Neuronal stem cell (in vitro differentiated cells): Measurements from ENCODE around the gene CILP2.

Source experiments
- DNase-seq: peaks from one replicate; pipeline ENCODE4 v3.0.0-alpha.2; 2013; ENCODE audit warnings: low spot score
- H2AFZ ChIP-seq: one replicate; pipeline ENCODE4 v1.6.1; 2013; ENCODE audit warnings: mild to moderate bottlenecking, low read length, inconsistent platforms
- H2AK5ac ChIP-seq: 2 replicates; pipeline ENCODE4 v1.6.1; 2013; ENCODE audit warnings: low read depth, mild to moderate bottlenecking, inconsistent platforms, low read length, moderate library complexity, mixed read lengths
- H2BK120ac ChIP-seq: 2 replicates; pipeline ENCODE4 v1.6.1; 2013; ENCODE audit warnings: low read depth, mild to moderate bottlenecking, inconsistent platforms, low read length, moderate library complexity, mixed read lengths
- H2BK12ac ChIP-seq: one replicate; pipeline ENCODE4 v1.6.1; 2013; ENCODE audit warnings: low read length, inconsistent platforms
- H2BK15ac ChIP-seq: 2 replicates; pipeline ENCODE4 v1.6.1; 2013; ENCODE audit warnings: mild to moderate bottlenecking, low read length, inconsistent platforms, mixed read lengths
- H2BK5ac ChIP-seq: one replicate; pipeline ENCODE4 v1.6.1; 2013; ENCODE audit warnings: inconsistent platforms, mild to moderate bottlenecking, low read length, moderate library complexity
- H3K14ac ChIP-seq: one replicate; pipeline ENCODE4 v1.6.1; 2013; ENCODE audit warnings: low read length, inconsistent platforms
- H3K18ac ChIP-seq: 2 replicates; pipeline ENCODE4 v1.6.1; 2013; ENCODE audit warnings: low read length, inconsistent platforms
- H3K23ac ChIP-seq: 2 replicates; pipeline ENCODE4 v1.6.1; 2013; ENCODE audit warnings: low read depth, mild to moderate bottlenecking, mixed read lengths, low read length, inconsistent platforms; ENCODE audit not compliant: poor library complexity
- H3K27ac ChIP-seq: replicated peaks from 3 replicates; pipeline ENCODE4 v1.5.1; 2013; ENCODE audit warnings: low read length, inconsistent platforms
- H3K27me3 ChIP-seq, 3 experiments: 2 replicates each; pipeline ENCODE4 v1.6.1; 2013; ENCODE audit warnings: low read length in 3 of 3, mild to moderate bottlenecking in 2 of 3, inconsistent platforms in 1 of 3, low read depth in 1 of 3, mixed read lengths in 1 of 3, moderate library complexity in 1 of 3; ENCODE audit not compliant: control insufficient read depth in 3 of 3, insufficient read depth in 3 of 3
- H3K36me3 ChIP-seq, 2 donors: replicated peaks in 1 of 2; 2 replicates each; pipeline ENCODE4 v1.6.1; 2013; ENCODE audit warnings: low read length in 2 of 2; ENCODE audit not compliant: control insufficient read depth in 2 of 2, insufficient read depth in 2 of 2
- H3K4ac ChIP-seq: 2 replicates; pipeline ENCODE4 v1.6.1; 2013; ENCODE audit warnings: inconsistent platforms, mild to moderate bottlenecking, low read length, moderate library complexity
- H3K4me1 ChIP-seq, 2 donors: 1 replicate in 1 of 2; 2 replicates in 1 of 2; pipeline ENCODE4 v1.6.1; 2013; ENCODE audit warnings: low read length in 2 of 2, low read depth in 1 of 2; ENCODE audit not compliant: control insufficient read depth in 2 of 2, insufficient read depth in 1 of 2
- H3K4me2 ChIP-seq: one replicate; pipeline ENCODE4 v1.6.1; 2013; ENCODE audit warnings: mild to moderate bottlenecking, low read length, inconsistent platforms; ENCODE audit not compliant: insufficient read depth, poor library complexity, severe bottlenecking
- H3K4me3 ChIP-seq, 2 donors: 2 replicates each; pipeline ENCODE4 v1.5.1; 2013; ENCODE audit warnings: low read length in 2 of 2, mild to moderate bottlenecking in 2 of 2, inconsistent platforms in 1 of 2, moderate library complexity in 1 of 2
- H3K79me1 ChIP-seq: one replicate; pipeline ENCODE4 v1.6.1; 2013; ENCODE audit warnings: low read depth, mild to moderate bottlenecking, inconsistent platforms, low read length, moderate library complexity
- H3K9ac ChIP-seq: one replicate; pipeline ENCODE4 v1.6.1; 2013; ENCODE audit warnings: mild to moderate bottlenecking, low read depth, low read length, inconsistent platforms; ENCODE audit not compliant: poor library complexity
- H3K9me3 ChIP-seq, 2 donors: replicated peaks in 1 of 2; 2 replicates each; pipeline versions ENCODE3 to v1.6.1; 2013; ENCODE audit warnings: low read length in 2 of 2, mild to moderate bottlenecking in 2 of 2, inconsistent platforms in 1 of 2, low read depth in 1 of 2, mixed read lengths in 1 of 2, moderate library complexity in 1 of 2; ENCODE audit not compliant: control insufficient read depth in 2 of 2, insufficient read depth in 1 of 2
- H4K8ac ChIP-seq: one replicate; pipeline ENCODE4 v1.6.1; 2013; ENCODE audit warnings: low read depth, mild to moderate bottlenecking, inconsistent platforms, low read length, moderate library complexity
- H4K91ac ChIP-seq: one replicate; pipeline ENCODE4 v1.6.1; 2013; ENCODE audit warnings: low read length, low read depth, mild to moderate bottlenecking, inconsistent platforms; ENCODE audit not compliant: poor library complexity
- WGBS, 2 donors: extraction: QIAGEN DNeasy Blood & Tissue Kit; methylation state at CpG; one replicate each; pipeline ENCODE4 v1.1.7; 2013; ENCODE audit warnings: missing lambda C conversion rate in 2 of 2, mixed read lengths in 1 of 2; ENCODE audit not compliant: insufficient read length in 2 of 2, insufficient replicate concordance in 1 of 2; ENCODE audit errors: extremely low coverage in 2 of 2; 5-methylcytosine and 5-hydroxymethylcytosine counted together

Gene CILP2

DNA sequence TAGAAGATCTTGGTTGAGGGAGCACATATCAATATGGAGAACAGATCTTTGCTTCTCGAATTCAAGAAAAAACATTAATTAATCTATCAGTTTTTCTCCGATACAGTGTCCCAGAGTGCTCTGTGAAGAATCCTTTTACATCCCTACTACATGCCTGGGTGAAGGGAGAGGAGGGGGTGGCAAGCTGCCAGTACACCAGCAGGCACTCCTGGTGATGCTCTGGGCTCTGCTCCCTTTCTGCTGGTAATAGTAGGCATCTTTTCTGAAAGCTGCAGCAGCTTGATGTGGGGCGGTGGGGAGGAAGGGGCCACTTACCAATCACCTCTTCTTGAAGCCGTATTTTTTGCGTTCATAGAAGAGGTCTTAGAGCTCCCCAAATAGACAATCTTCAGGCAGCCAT is 49.7 kb downstream of the CILP2 start:
- H3K4me2 ChIP-seq, result no peak overlapping the region
- H3K4ac ChIP-seq, result no peak overlapping the region
- H3K79me1 ChIP-seq, result no peaks in the 10 kb centered on the region
- H3K23ac ChIP-seq, result no peak overlapping the region
- peaks cover 6% of the 10 kb centered on the region in 2 donors for H3K4me1 ChIP-seq
- H3K27ac ChIP-seq, result no peak overlapping the region
- H3K18ac ChIP-seq, result no peak overlapping the region
- DNase-seq, result no peak
- no peak overlapping the region for H4K8ac ChIP-seq
- H3K27me3 ChIP-seq, result no peaks in the 10 kb centered on the region
- no peak overlapping the region for H4K91ac ChIP-seq
- H3K14ac ChIP-seq, result no peak overlapping the region
- H3K9me3 ChIP-seq, result no peaks in the 10 kb centered on the region
- H2BK5ac ChIP-seq, result no peak overlapping the region
- no peak overlapping the region for H2AFZ ChIP-seq
- H2BK15ac ChIP-seq, result no peak overlapping the region
- H2AK5ac ChIP-seq, result no peak overlapping the region
- H3K4me3 ChIP-seq, result no peak overlapping the region
- WGBS, 2 donors, result no CpG with 5 or more reads among the region's 5 CpGs
- no peak overlapping the region for H3K9ac ChIP-seq
- H2BK12ac ChIP-seq, result no peak overlapping the region
- H3K36me3 ChIP-seq, result peaks cover 0 to 2% of the 10 kb centered on the region in 2 donors
- no peak overlapping the region for H2BK120ac ChIP-seq

DNA sequence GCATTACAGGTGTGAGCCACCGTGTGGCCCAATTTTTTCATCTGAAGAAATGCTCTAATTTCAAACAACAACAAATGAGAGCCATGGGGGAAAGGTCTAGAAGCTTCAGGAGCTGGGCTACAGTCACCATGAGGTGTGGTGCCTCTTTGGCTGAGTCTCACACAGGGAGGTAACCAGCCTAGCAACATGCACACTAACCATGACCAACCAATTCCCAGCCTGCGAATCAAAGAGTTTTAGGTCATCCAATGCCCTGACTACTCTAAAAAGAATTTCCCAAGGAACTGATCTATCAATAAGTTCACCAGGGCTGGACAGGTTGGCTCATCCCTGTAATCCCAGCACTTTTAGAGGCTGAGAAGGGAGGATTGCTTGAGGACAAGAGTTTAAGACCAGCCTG is 50.5 kb downstream of the CILP2 start:
- Histone ChIP-seq H4K91ac (no peak overlapping the region), H3K4me3 (no peak overlapping the region), H3K9me3 (no peaks in the 10 kb centered on the region), H3K14ac (no peak overlapping the region), H2BK12ac (no peak overlapping the region), H3K9ac (no peak overlapping the region), H2AK5ac (no peak overlapping the region), H2AFZ (no peak overlapping the region), H3K4me2 (no peak overlapping the region), H3K4ac (no peak overlapping the region), H2BK15ac (no peak overlapping the region), H3K79me1 (no peaks in the 10 kb centered on the region), H3K4me1 (peaks cover 6% of the 10 kb centered on the region in 2 donors), H3K27ac (no peak overlapping the region), H3K18ac (no peak overlapping the region), H3K36me3 (peaks cover 0 to 6% of the 10 kb centered on the region in 2 donors), H4K8ac (no peak overlapping the region), H3K27me3 (no peaks in the 10 kb centered on the region), H2BK5ac (no peak overlapping the region), H2BK120ac (no peak overlapping the region), H3K23ac (no peak overlapping the region)
- no peak for DNase-seq
- no CpG with 5 or more reads among the region's 2 CpGs for WGBS, 2 donors

DNA sequence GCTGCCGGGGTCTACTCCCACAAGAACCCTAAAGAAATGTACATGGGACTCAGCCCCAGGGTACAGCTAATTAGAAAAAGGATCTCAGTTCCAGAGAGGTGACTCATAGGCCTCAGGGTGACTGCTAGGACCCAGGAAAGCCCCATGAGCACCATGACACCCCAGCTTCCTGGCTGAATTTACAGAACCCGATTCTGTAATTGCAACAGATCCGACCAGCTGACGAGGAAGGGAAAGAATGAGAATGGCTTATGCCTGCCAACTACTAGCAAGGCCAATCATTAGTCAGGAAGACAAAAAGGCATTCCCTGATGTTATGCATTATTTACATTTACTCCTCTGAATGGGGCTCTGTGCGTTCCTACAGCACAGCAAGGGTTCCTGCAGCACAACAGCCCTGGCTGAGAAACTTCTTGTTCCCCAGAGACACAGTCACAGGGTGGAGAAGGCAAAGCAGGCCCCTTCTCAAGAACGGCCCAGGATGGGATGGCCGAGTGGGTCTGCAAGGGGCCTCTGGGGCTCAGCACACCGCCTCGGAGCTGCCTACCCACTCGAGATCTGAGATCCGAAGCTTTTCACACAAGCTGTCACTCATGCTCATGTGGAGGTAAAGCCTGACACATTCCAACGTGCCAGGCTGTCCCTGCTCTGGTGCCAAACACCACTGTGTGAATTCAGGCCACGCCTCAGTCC is 53.2 kb downstream of the CILP2 start:
- no CpG with 5 or more reads among the region's 13 CpGs for WGBS, 2 donors
- DNase-seq, result no peak
- Histone ChIP-seq H3K14ac (no peak overlapping the region), H3K79me1 (no peaks in the 10 kb centered on the region), H3K36me3 (peaks cover 0 to 6% of the 10 kb centered on the region in 2 donors), H3K4me3 (no peak overlapping the region), H2BK120ac (no peak overlapping the region), H3K9ac (peak overlapping the region; percentile 17), H3K4me1 (peaks cover 6% of the 10 kb centered on the region in 2 donors), H3K27me3 (no peaks in the 10 kb centered on the region), H4K91ac (no peak overlapping the region), H2BK5ac (no peak overlapping the region), H3K9me3 (no peaks in the 10 kb centered on the region), H3K27ac (no peak overlapping the region), H2BK15ac (no peak overlapping the region), H2BK12ac (no peak overlapping the region), H3K4ac (no peak overlapping the region), H3K23ac (no peak overlapping the region), H3K4me2 (no peak overlapping the region), H2AK5ac (no peak overlapping the region), H3K18ac (peak overlapping the region; percentile 12), H2AFZ (no peak overlapping the region), H4K8ac (no peak overlapping the region)

DNA sequence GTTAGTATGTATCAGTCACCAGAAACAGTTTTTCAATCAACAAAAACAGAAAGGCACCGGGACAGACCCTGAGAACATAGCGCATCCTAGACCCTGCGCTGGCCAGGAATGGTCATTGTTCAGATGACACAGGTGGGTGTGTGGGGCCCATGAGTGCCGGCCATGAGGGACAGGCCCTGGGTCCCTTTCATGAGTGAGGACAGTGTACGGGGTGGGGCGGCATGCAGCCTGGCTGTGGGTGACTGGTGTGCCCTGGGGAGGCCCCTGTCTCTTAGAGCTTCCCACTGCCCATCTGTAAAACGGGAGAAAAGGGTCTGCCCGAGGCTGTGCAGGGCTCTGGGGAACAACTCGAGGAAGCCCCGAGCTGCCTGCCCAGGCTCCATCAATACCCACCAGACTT is 54.6 kb downstream of the CILP2 start:
- H3K4ac ChIP-seq, result no peak overlapping the region
- no peaks in the 10 kb centered on the region for H3K27me3 ChIP-seq
- H3K4me3 ChIP-seq, result no peak overlapping the region
- no peak overlapping the region for H2BK12ac ChIP-seq
- H2AFZ ChIP-seq, result no peak overlapping the region
- peaks cover 6% of the 10 kb centered on the region in 2 donors for H3K4me1 ChIP-seq
- H4K91ac ChIP-seq, result no peak overlapping the region
- no peak overlapping the region for H3K18ac ChIP-seq
- DNase-seq, result no peak
- no peak overlapping the region for H2AK5ac ChIP-seq
- no peak overlapping the region for H3K4me2 ChIP-seq
- H3K14ac ChIP-seq, result no peak overlapping the region
- no peak overlapping the region for H3K23ac ChIP-seq
- no peak overlapping the region for H4K8ac ChIP-seq
- no peak overlapping the region for H3K27ac ChIP-seq
- H3K79me1 ChIP-seq, result no peaks in the 10 kb centered on the region
- no peaks in the 10 kb centered on the region for H3K9me3 ChIP-seq
- H3K36me3 ChIP-seq, result peaks cover under 1 to 8% of the 10 kb centered on the region in 2 donors
- no peak overlapping the region for H2BK120ac ChIP-seq
- H3K9ac ChIP-seq, result no peak overlapping the region
- no peak overlapping the region for H2BK15ac ChIP-seq
- WGBS, 2 donors, result no CpG with 5 or more reads among the region's 10 CpGs
- H2BK5ac ChIP-seq, result no peak overlapping the region
